GM18858 (cell line): Measurements from ENCODE around the gene MDFI.

Experiments used
- ATAC-seq: cut with Tn5 transposase; IDR thresholded peaks from one replicate; pipeline ENCODE4 v1.9.1; 2021; ENCODE audit not compliant: unreplicated experiment

The MDFI gene

GRCh38 chr6:41633056-41633634 lies 5.1 kb upstream of the MDFI start:
- no peak for ATAC-seq

DNA sequence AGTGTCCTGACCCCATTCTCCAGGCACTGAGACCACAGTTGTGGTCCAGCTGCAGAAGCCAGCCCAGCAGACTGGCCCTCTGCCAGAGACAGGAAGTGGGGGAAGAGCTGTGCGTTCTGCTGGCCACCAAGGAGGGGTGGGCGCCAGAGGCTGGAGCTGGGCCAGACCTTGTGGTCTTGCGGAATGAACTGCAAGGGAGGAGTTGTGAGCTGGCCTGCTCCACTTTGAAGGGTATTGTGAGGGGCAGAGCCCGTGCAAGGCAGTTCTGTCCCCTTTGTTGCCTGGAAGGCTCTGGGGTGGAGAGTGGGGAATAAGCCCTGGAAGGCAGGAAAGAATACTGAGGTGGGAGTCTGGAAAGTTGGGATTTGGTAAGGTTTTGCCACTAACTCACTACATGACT lies 3.6 kb upstream of the MDFI start:
- ATAC-seq: no peak

GRCh38 chr6:41635365-41635764 lies 2.9 kb upstream of the MDFI start:
- ATAC-seq: no peak

GRCh38 chr6:41636833-41637193 lies 1.5 kb upstream of the MDFI start:
- ATAC-seq: no peak

- ATAC-seq: no peak
Observed at GRCh38 chr6:41637194-41638001, 870 bp upstream of the MDFI start.

GRCh38 chr6:41638935-41639808 lies 904 bp downstream of the MDFI start:
- no peak for ATAC-seq

DNA sequence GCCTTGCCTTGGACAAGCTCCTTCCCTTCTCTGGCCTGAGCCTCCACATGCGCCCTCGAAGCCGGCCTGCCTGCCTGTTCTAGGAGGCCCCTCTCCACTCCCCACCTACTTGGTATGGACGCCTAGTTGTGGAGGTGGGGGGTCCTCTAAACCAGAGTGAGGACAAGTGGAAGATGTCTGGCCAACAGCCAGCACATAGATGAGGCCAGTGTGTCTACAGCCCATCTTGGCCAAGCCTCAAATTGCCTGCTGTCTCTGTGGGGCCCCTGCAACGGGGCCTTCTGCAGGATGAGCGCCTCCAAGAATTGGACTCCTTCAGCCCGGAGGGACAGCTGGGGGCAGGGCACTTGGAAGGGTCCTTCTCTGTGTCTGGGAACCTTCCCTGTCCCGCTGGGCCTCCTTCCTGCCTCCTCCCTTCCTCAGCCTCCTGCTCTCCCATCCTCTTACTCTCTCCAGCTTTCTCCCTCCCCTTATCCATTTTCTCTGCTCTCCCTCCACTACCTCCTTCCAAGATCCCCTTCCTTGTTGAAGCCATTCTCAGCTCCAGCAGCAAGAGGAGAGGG lies 1.6 kb downstream of the MDFI start:
- ATAC-seq: no peak

GRCh38 chr6:41640426-41640825 lies 2.2 kb downstream of the MDFI start:
- ATAC-seq: no peak

GRCh38 chr6:41641352-41641925 lies 3.2 kb downstream of the MDFI start:
- ATAC-seq: no peak

DNA sequence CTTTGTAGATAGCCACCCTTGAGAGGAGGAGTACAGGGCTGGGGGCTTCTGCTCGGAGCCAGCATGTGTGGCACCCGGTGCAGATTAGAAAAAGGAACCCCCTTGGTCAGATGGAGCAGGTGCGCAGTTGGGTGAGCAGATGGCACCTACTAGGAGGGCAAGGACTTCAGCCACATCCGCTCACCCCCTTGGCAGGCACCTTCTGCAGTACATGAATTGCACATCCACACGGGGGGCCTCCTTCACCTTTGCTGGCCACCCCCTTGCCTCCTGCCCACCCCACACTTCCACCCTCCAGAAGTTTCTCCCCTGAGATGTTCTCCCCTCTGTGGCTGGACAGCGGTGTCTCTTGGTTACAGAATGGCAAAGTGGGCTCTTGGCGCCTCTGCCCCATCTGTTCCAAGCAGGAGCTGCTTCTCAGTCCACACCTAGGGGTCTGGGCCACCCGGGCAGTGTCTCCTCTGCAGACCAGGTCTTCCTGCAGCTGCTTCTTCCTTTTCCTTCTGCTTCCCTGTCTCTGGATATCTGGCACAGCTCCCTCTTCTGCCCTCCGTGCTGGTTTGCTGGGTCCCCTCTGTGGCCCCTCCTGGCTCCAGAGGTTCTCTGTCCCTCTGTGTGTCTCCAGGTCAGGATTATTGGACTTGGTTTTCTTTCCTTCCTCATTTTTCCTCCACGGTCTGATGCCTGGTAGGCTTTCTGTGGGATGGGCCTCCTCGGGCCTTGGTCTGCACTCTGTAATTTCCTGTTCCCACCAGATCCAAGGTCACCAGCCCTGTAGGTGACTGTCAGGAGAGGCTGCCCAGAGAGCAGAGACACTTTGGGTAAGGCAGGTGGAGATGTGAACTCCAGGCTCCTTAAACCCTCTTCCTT lies 4.1 kb downstream of the MDFI start:
- ATAC-seq: no peak

DNA sequence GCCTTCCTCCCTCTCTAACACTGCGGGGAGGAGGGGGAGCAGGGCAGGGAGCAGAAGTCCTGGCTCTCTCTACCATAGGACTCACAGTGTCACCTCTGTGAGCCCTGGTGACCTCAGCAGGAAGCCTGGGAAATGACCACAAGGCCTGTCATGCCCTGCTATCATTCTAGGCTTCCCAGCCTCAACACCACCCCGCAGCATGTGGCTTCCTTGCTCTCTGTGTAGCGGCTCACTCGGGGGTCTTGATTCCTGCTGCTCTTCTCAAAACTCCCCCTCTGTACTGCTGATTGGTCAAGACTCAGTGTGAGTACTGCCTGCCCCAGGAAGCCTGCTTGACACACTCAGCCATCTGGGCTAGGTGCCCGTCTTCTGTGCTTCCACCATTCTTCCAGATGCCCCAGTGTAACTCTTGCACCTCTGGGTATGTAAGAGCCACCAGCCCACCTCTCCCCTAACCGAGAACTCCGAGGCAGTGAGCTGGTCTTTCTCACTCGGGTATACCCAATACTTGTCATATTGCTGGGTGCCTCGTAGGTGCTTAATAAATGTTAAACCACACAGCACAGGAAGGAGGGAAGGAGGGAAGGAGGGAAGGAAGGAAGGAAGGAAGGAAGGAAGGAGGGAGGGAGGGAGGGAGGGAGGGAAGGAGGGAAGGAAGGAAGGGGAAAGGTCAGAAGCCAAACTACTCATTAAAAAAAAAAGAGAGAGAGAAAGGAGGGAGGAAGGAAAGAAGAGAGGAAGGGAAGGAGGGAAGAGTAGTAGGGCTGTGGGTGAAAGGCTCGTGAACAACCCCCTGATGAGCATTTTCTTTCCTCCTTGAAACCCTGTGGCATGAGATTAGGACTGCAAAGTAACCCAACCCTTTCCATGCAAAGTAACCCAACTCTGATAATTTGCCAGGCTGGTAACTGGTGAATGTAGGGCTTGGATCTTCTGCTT lies 5.0 kb downstream of the MDFI start:
- no peak for ATAC-seq

DNA sequence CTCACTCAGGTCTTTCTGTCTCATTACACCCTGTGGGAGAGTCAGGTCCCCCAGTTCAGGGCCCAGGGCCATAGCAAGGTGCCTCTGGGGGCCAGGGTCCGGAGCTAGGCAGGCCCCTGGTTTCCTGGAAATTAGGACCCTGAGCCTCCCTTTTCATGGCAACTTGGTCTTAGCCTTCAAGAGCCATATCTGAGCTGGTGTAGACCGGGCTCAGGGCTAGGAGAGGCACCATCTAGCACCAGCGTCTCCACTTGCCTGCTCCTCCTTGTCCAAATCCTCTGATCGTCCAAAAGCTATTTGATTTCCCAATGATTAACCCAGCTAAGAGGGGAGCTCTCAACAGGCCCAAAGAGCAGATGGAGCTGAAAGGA lies 5.6 kb downstream of the MDFI start:
- ATAC-seq: no peak

GRCh38 chr6:41644297-41644879 lies 6.1 kb downstream of the MDFI start:
- ATAC-seq: no peak

- ATAC-seq: no peak
Observed at GRCh38 chr6:41645007-41645618, 6.8 kb downstream of the MDFI start.

- no peak for ATAC-seq
Observed at GRCh38 chr6:41646026-41646795, 7.9 kb downstream of the MDFI start.

DNA sequence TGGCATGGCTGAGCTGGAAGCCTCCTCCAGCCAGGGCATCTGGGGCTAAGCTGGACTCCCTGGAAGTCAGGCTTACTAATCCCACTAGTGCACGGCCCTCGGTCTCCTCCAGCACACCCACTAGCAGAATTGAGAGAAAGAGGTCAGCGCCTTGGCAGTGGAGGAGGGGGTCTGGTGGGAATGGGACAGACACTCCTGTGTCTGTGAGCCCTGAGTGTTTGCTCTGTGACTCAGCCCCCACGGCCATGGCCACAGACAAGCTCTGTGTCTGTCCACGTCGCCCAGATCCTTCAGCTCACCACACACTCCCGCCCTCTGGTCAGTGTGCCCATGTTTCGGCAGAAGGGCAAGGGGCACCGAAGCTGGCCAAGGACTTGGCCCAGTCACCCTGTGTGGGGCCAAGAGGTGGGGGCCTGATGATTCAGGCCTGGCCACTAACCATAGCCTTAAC lies 8.8 kb downstream of the MDFI start:
- ATAC-seq: no peak

DNA sequence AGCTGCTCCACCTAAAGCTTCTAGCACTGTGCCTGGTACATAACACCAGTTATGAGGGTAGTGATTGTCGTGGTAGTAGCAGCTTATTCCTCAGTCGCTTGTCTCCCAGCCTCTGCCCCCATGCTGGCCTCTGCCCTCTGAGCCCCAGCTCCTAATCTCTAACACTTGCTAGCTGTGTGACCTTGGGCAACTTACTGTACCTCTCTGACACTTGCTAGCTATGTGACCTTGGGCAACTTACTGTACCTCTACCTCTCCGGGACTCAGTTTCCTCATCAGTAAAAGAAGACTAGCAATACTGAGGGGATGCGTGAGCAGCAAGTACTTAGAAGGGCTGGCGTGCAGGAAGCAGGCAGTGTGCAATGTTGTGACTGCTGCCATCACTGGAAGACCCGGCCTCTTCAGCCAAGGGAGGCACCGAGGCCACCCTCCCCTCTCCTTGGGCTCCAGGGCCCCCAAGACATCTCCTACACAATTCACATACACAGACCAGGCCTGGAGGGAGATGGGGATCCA lies 9.9 kb downstream of the MDFI start:
- ATAC-seq: no peak
